ENCODE data around the gene MYH7.
"Not testable (repeated sequence)": the region's sequence is repeated elsewhere in the genome, so short reads cannot be mapped to it uniquely, and the experiment has no call there.

GRCh38 chr14:23419646-23420045, 15.8 kb downstream of the MYH7 start:
- not testable (repeated sequence) for TF ChIP-seq CTCF (IDR thresholded peaks at IDR 0.05); ZFX (IDR thresholded peaks at IDR 0.05; ENCODE audit: borderline replicate concordance)
